ENCODE measurements around the gene TMOD3.

DNA sequence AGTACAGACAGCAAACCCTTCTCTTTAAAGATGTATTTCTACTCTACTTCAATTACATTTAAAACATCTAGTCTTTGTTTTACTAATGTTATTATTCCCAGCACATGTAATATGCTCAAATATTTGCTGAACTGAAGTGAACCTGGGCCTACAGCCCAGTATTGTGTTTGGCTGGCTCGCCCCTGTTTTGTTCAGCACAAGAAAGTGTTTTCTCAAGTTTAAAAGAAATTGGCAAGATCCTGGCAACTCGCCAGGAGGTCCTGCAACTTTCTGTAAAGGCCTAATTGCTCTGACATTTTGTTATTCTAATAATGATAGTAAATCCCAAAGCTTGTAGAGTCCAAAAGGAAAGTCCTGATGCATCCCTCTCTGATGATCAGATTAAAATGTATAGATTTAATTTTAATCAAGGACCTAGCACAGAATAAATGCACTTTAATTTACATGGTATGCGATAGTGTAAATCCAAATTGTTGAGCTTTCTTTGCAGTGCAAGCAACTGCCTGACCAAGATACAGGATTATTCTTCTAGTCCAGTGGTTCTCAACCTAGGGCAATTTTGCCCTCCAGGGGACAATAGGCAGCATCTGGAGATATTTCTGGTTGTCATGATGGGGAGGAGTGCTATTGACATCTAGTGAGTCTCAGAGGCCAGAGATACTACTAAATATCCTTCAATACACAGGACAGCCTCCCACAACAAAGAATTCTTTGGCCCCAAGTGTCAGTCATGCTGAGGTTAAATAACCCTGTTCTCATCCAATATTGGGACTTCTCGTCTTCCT is 35.7 kb upstream of the TMOD3 start:
- TF ChIP-seq, protein P1, sequence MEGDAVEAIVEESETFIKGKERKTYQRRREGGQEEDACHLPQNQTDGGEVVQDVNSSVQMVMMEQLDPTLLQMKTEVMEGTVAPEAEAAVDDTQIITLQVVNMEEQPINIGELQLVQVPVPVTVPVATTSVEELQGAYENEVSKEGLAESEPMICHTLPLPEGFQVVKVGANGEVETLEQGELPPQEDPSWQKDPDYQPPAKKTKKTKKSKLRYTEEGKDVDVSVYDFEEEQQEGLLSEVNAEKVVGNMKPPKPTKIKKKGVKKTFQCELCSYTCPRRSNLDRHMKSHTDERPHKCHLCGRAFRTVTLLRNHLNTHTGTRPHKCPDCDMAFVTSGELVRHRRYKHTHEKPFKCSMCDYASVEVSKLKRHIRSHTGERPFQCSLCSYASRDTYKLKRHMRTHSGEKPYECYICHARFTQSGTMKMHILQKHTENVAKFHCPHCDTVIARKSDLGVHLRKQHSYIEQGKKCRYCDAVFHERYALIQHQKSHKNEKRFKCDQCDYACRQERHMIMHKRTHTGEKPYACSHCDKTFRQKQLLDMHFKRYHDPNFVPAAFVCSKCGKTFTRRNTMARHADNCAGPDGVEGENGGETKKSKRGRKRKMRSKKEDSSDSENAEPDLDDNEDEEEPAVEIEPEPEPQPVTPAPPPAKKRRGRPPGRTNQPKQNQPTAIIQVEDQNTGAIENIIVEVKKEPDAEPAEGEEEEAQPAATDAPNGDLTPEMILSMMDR (conservative IDR thresholded peaks at IDR 0.05; ENCODE audit: low read depth, low read length), result no peak
- TF ChIP-seq RAD21 (IDR thresholded peaks at IDR 0.05; ENCODE audit: low read length) (no peak), POLR2A (IDR thresholded peaks at IDR 0.05; ENCODE audit: low read depth, low read length) (no peak), NFE2L2 (IDR thresholded peaks at IDR 0.05; ENCODE audit: low read depth, low read length) (no peak), MXI1 (IDR thresholded peaks at IDR 0.05; ENCODE audit: borderline replicate concordance, low read depth, low read length) (no peak), RCOR1 (IDR thresholded peaks at IDR 0.05; ENCODE audit: insufficient replicate concordance, low read length) (no peak), MAFK (IDR thresholded peaks at IDR 0.05; ENCODE audit: low read depth, low read length) (no peak), SMC3 (IDR thresholded peaks at IDR 0.05; ENCODE audit: low read depth, low read length) (no peak), BHLHE40 (IDR thresholded peaks at IDR 0.05; ENCODE audit: low read depth, low read length) (no peak), RFX5 (IDR thresholded peaks at IDR 0.05; ENCODE audit: low read depth, low read length) (no peak), MAZ (IDR thresholded peaks at IDR 0.05; ENCODE audit: borderline replicate concordance, low read depth, low read length) (no peak)
- TF ChIP-seq, protein P2, sequence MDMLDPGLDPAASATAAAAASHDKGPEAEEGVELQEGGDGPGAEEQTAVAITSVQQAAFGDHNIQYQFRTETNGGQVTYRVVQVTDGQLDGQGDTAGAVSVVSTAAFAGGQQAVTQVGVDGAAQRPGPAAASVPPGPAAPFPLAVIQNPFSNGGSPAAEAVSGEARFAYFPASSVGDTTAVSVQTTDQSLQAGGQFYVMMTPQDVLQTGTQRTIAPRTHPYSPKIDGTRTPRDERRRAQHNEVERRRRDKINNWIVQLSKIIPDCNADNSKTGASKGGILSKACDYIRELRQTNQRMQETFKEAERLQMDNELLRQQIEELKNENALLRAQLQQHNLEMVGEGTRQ (IDR thresholded peaks at IDR 0.05; ENCODE audit: low read depth, low read length), result no peak
- TF ChIP-seq, protein P3, sequence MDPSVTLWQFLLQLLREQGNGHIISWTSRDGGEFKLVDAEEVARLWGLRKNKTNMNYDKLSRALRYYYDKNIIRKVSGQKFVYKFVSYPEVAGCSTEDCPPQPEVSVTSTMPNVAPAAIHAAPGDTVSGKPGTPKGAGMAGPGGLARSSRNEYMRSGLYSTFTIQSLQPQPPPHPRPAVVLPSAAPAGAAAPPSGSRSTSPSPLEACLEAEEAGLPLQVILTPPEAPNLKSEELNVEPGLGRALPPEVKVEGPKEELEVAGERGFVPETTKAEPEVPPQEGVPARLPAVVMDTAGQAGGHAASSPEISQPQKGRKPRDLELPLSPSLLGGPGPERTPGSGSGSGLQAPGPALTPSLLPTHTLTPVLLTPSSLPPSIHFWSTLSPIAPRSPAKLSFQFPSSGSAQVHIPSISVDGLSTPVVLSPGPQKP (IDR thresholded peaks at IDR 0.05; ENCODE audit: borderline replicate concordance, low read depth, low read length), result no peak

Data from IMR-90 (cell line).